Stimulated activated CD4-positive, alpha-beta T cell treated with anti-CD3 and anti-CD28 coated beads, Interleukin-4, amount 100 ng/mL, for 4 hours (primary cell): ENCODE measurements around the gene POPDC2.
"Not testable (repeated sequence)": the region's sequence is repeated elsewhere in the genome, so short reads cannot be mapped to it uniquely, and the experiment has no call there.

Experiments used
- DNase-seq, 2 experiments: peaks; one replicate each; pipeline ENCODE4 v3.0.0-alpha.2; 2020

Gene POPDC2, protein sequence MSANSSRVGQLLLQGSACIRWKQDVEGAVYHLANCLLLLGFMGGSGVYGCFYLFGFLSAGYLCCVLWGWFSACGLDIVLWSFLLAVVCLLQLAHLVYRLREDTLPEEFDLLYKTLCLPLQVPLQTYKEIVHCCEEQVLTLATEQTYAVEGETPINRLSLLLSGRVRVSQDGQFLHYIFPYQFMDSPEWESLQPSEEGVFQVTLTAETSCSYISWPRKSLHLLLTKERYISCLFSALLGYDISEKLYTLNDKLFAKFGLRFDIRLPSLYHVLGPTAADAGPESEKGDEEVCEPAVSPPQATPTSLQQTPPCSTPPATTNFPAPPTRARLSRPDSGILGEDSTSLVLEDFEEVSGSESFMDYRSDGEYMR

DNA sequence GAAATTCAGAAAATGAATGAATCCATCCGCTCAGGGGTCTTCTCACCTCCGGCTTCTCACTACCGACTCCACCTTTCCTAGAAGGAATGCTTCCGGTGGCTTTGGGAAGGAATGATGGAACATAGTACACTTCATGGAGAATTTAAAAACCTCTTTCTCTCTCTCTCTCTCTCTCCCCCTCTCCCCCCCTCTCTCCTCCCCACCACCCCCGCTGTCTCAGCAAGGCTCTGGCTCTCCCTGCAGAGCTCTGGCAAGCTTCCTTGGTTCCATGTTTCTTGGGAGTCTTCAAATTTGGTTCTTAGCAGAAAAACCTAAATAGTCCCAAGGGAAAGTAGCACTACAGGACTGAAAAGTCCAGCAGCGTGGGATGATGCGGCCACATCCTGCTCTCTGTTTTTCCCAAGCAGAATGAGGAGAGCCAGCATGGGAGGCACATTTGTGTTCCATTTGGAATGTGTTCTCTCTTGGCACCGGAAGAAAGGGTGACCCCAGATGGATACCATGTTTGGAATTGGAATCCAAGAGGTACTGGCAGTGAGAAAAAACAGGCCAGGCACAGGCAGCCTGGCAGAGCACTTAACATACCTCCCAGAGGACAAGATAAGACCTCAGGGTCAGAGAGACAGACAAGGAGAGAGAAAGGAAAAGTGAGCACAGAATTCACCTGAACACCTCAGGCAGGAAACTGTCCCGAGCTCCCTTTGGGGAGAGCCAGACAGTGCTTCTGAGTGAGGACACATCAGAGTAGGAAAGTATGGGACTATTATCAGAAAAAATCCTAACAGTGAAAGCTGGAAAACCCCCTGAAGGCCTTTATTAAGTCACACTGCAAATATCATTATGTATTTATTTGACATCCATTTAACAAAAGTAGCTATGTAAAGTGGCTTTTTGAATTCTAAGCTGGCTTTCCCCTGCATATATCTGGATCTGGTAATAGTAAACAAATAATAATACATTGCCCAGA is at the start of gene POPDC2:
Gene POPDC2 (minus strand): TSS at position 116 of the 967 bp plus-strand sequence. CDS start 166 bp downstream, outside the sequence.
- DNase-seq, result no peak

DNA sequence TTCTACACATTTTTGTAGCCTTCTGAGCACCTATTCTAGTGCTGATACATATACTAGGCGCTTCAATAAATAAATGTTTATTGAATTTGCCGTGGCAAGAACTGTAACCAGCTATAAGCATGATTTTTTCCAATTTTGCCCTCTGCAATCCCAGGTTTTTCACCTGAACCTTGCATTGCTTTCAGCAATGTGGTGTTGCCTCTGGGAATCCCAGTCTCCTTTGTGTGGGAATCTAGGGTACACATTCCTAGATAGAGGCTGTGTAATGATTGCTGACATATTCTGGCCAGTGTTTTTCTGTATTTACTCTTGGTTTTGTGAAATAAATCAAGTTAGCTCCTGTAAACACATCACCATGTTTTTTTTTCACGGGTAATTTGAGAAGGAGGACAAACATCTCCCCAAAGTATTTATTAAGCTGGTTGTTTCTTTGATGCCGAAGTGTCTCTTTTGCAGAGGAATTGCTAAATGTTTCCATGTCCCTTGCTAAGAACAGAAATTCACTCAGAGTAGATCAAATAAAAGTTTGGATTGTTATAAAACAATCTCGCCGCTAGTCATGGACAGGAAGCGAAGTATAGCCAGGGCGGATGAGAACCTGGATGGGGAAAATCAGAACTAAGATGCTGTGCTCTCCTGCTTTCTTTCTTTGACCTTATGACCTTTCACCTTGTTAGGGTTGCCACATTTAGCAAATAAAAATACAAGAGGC is 43.6 kb upstream of the POPDC2 start:
- no peak for DNase-seq

DNA sequence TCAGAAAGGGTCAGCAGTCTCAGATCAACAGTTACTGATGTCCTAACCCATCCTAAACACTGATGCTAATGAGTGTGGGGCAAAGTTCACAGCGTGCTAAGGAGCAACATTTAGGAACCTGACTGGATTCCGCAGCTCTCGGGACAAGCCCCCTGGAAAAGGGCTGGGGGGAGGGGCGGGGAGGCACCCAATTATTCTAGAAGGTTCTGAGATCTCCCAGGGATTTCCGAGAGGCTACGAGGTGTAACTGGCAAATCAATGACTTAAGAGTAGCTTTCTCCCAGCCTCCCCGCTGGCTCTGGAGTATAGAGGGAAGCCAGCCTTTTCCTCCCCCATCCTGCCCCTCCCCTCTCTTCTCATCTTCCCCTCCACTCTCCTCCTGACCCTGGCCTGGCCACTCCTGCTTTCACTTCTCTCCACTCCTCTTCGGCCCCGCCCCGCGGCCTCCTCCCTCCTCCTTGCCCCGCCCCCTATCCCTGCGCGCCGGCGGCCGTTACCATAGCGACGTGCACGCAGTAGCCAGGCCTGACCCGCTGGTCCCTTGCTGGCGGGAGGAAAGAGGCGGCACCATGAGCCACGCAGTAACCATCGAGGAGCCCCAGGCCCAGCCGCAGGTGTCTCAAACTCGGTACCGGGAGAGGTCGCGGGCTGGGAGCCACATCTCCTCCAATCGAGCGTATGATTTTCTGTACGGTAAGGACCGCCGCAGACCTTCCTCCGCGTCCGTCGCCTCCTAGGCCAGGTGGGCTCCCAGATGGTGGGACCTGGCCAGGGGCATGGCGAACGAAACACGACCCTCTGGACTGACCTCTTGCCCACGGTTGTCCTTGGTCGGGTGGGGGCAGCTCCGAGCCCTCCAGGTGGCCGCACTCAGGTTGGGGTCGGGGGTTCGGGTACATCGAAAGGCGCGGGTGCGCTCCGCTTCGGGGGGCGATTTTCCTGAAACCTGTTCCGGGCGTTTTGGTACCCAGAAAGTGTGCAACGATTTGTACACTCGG is 42.4 kb upstream of the POPDC2 start, which contains the start of gene CFAP91:
Gene CFAP91 (plus strand): TSS at position 493 of the 998 bp plus-strand sequence. CDS start 77 bp downstream, at position 570.
- peak; percentile 73 to 78 for DNase-seq

DNA sequence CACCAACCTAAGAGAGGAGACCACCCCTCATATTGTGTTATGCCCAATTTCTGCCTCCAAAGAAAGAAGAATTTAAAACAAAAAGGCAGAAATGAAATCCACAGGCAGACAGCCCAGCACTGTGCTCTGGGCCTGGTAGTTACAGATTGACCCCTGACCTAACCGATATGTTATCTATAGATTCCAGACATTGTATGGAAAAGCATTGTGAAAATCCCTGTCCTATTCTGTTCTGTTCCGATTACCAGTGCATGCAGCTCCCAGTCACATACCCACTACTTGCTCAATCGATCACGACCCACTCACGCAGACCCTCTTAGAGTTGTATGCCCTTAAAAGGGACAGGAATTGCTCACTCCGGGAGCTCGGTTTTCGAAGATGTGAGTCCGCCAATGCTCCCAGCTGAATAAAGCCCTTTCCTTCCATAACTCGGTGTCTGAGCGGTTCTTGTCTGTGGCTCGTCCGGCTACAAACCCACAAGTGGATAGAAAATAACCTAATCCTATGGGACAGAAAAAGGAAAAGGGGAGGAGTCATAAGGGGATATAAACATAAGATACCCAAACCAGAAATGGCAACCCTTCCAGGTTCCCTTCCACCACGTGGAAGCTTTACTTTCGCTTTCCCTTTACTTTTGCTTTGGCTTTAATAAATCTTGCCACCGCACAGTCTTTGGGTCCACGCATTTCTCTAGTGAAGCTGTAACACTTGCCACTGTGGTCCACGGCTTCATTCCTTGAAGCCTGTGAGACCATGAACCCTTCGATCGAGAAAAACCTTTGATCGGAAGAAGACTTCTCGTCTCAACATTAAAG is 40.7 kb upstream of the POPDC2 start:
- no peak for DNase-seq

DNA sequence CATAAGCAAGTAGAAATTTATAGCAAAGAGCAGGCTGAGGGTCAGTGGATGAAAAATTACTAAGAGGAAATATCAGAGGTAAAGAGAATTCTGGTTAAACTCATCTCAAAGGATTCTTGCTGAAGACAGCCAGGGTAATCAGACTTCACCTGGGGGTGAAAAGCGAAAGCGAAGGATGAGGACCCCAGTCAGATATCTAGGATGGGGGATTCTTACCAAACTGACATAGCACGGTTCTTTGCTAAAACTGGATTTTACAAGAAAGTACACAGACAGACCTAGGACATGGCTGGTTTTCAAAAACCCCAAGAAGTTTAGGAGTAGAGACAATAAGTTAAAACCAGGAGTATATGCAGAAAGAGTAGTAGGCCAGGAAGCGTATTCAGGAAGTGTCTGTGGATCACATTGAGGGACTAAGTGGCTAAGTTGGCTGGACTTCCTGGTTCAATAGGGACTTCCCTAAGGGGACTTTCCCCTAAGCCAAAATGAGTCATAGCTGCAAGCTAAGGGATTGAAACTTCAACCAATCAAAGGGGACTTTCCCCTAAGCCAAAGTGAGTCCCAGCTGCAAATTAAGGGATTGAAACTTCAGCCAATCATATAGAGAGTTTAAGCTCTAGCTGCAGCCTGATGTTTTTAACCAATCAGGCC is 40.0 kb upstream of the POPDC2 start:
- peak in 1 of 2 experiments; percentile 28 for DNase-seq

DNA sequence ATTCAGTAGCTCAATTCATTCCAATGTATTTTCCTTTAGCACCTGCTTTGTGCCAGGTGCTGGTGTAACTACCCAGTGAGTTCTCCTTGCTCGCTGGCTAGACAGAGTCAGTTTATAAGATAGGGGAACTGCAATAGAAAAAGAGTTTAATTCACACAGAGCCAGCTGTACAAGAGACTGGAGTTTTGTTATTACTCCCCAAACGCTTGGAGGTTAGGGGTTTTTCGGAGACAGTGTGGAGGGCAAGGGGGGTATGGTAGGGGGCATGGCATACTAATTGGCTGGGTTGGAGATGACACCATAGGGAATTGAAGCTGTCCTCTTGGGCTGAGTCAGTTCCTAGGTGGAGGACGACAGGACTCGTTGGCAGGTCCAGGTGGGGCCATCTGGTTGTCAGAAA is 37.0 kb upstream of the POPDC2 start:
- DNase-seq, result no peak

DNA sequence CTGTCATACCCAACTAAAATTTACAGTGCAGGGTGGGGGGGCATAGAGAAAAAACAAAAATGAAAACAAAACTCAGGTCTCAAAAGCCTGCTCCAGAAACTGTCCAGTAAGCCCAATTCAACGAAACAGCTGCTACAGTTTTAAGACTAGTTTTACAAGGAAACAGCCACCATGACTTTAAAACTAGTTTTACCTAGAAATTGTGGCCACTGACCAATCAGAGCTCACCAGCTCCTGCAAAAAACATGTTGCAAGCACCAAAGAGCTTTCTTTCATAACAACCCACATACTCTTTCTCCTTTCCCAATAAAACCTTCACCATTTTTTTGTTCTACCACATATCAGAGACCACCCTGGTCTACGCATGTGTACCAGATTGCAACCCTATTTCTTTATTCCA is 35.1 kb upstream of the POPDC2 start:
- DNase-seq, result no peak

DNA sequence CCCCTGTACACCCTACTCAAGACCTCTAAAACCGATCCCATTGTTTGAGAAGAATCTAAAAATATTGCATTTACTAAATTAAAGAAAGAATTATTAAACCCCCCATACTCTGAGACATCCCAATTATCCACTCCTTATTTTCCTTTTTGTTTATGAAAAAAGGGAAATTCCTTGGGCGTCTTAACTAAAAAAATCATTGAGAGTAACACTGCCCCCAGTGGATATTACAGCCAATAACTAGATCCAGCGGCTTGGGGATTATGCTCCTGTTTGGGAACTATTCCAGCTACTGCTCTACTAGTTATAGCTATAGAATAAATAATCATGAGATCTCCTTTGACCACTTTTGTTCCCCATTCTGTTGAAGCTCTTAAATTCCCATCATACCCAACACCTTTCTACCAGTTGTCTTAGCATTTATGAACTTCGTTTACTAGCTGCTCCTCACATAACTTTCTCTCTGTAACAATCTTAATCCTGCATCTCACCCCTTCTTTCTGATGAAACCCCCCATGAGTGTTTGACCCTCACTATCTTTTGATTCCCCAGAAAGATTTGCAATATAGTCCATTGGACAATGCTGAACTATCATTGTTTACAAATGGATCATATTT is 29.8 kb upstream of the POPDC2 start:
- DNase-seq, result no peak

DNA sequence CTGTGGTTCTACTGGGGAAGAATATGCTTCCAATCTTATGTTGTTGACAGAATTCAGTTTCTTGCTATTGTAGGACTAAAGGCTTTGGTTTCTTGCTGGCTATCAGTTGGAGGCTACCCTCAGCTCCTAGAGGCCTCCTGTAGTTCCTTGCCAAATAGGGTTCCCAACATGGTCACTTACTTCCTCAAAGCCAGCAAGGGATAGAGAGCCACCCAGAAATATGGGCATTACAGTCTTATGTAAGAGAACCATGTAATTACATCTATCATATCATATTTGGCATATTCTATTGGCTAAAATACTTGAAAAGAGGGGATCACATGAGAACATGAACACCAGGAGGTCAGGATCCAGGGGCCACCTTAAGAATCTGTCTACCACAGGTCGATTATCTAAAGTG is 23.0 kb upstream of the POPDC2 start:
- DNase-seq, result no peak

DNA sequence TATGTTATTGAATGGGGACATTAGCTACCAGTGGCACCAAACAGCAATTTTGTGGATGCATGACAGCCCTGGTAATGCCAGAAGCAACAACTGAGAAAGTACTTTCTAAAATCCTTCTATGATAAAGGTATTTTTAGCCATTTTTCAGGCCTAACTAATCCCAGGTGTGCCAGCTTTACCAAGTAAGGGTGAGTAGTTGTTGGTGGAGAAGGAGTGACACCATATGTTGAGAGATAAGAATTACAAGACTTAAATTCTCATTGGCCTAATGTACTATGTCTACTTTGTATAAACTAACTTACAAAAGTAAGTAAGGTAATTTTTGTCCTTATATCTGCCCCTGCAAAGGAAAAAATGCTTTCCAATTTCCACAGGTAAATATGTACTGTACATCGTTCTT is 20.9 kb upstream of the POPDC2 start:
- no peak for DNase-seq

DNA sequence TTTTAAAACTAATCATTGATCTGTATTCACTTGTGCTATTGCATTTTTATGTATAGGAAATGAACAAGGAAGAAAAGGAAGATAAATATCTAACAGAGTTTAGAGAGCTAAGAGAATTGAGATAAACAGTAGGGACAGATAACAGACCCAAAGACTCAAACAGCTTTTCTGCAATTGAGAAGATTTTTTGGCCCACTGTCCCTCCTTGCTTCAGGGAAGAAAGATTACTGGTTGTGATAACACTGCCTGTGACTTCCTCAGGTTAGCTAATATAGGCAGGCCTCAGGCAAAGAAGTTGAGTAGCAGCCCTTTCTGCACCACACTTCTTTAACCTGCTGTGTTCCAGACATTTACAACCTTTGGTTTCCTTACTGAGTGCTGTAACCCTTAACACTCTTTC is 19.5 kb upstream of the POPDC2 start:
- DNase-seq, result no peak

DNA sequence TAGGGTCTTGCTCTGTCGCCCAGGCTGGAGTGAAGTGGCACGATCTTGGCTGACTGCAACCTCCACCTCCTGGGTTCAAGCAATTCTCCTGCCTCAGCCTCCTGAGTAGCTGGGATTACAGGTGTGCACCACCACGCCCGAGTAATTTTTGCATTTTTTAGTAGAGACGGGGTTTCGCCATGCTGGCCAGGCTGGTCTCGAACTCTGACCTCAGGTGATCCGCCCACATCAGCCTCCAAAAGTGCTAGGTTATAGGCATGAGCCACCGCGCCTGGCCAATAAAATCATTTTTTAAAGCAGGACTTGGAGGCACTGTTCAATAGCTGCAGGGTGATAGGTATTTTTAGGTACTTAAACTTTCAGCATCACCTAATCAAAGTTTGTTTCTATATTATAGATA is 17.8 kb upstream of the POPDC2 start:
- DNase-seq, result not testable (repeated sequence)

DNA sequence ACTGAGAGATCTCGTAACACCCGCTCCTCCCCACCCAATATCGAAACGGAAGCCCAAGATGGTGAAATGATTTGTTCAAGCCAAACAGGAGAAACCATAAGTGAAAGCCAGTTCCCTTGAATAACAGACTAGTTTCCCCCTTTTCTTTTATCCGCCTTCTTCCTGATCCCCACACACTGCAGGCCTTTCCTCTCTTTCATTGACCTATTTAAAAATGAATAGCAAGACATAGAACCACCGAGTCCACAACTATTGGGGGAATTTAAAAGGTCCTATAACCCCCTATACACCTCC is 17.2 kb upstream of the POPDC2 start:
- DNase-seq, result no peak

DNA sequence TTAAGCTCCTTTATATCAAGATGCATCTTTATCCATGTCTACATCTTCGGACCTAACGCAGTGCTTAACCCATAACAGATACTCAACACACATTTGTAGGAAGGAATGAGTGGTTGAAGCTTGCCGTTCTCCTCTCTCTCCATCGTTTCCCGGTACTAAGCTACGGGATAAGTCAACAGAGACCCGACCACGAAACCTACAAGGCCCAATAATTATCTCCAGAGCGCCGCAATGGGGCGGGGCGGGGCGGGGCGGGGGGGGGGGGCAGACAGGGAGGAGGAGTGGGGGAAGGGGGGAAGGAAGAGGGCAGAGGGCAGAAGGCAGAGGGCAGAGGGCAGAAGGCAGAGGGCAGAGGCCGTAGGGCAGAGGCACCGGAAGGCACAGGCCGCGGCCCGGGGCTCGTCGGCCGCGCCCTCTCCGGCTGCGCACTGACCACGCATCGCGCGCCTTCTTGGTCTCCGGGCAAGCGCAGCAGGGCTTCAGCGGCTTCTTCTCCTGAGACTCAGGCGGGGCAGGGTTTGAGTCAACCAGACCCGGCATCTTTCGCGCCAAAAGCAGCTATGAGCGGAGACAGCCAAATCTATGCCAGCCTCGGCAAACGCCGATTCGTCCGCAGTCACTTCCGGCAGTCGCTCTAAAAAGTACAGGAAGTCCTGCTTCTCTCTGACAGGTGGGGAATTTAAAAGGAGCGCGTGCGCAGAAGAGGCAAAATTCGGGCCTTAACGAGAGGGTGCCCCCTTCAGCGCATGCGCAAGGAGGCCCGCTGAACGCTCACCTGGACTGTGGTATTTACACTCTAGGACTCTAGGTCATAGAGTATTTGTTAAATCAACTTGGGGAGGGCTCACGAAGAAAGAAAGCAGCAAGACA is 16.6 kb upstream of the POPDC2 start, which contains the start of gene COX17:
Gene COX17 (minus strand): TSS at position 636 of the 870 bp plus-strand sequence. CDS start 96 bp downstream, at position 540.
- DNase-seq, result peak; percentile 92 to 97

DNA sequence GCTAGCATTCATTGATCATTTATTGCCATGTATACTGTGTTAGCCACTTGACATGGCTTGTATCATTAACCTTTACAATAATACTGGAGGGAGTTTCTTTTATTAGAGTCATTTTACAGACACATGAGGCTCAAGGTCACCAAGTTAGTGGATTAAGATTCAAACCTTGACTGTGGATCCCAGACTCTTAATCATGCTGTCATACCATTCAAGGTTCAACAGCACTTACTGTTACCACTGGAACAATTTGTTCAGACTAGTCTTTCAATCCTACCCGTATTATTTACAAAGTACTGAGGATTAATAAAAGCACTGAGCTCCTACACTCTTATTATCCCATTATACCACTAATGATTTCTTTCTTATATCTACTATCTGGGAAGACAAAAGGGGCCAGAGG is 15.6 kb upstream of the POPDC2 start:
- DNase-seq, result no peak

DNA sequence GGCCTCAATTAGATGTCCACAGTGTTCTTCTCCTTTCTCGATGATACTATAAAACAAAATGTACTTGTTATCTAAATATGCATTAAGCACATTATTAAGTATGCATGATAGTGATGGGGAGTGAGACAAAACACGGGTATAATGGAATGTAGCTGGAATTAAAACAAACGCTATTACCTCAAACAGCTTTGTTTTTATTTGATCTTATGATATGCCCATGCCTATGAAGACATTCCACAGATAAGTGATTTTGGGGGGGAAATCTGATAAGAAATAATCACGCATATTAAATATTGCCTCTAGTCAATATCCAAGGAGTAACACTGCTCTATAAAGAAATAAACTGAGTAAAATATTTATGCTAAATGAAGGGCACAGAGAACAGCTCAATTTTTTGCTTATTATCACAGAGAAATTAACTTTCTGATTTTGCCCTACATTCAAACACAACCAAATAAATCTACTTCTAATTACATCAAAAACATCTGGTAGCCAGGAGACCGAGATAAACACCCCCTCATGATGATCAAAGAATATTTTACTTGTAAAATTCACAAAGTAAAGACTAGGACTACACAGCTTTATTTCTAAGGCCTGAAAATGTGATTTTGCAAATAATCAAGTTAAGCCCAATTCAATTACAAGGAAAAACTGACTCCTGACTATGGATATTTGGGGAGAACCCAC is 14.9 kb upstream of the POPDC2 start:
- DNase-seq, result no peak

DNA sequence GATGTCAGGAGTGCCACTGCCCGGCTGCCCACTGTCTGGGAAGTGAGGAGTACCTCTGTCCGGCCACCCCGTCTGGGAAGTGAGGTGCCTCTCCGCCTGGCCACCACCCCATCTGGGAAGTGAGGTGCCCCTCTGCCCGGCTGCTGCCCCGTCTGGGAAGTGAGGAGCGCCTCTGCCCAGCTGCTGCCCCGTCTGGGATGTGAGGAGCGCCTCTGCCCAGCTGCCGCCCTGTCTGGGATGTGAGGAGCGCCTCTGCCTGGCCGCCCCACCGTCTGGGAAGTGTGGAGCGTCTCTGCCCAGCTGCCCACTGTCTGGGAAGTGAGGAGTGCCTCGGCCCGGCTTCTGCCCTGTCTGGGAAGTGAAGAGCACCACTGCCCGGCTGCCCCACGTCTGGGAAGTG is 13.5 kb upstream of the POPDC2 start:
- DNase-seq, result no peak

DNA sequence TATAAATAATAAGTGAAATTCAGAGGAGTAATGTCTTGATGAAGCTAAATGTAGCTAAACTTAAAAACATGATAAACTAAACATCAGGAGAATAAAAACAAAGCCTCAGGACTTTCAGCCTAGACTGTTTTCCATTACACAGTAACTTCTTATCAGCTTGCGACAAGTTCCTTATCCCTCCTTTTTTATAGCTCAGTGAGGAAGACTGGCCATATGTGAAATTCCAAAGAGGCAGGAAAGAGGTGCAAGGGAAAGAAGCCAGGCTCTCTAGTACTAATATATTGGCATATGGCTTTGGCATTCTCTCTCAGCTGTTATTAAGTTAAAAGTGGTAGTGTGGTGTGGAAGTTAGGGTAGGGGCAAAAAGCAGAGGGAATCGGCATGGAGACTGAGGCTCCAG is 12.4 kb upstream of the POPDC2 start:
- no peak for DNase-seq
